KBM-7 (cell line): ENCODE measurements around the gene DTD1.

Experiments used
- DNase-seq: peaks from one replicate; pipeline ENCODE4 v3.0.0-alpha.2; 2015
- in situ Hi-C: fragments of 300-500 bp; cut with MboI; formaldehyde crosslinking; loops from 2 replicates; pipeline ENCODE4 v1.14.3; 2020; ENCODE audit warnings: low sequenced_read_pairs, low pct_unique_long_range_greater_than_20kb, mixed read lengths

Gene DTD1

GRCh38 chr20:18811904-18812303 is 224.1 kb downstream of the DTD1 start:
- no peak for DNase-seq
- in situ Hi-C loops = no loop called here

GRCh38 chr20:18813483-18813882 is 225.6 kb downstream of the DTD1 start, which contains the start of gene SCP2D1:
Gene SCP2D1 (plus strand): TSS chr20:18813783. CDS start chr20:18813816, 33 bp downstream.
- no peak for DNase-seq
- in situ Hi-C loops = no loop called here

- in situ Hi-C loops = no loop called here
- no peak for DNase-seq
Measured at GRCh38 chr20:18815194-18815942, 227.5 kb downstream of the DTD1 start.
